Esophagus muscularis mucosa (tissue), 4 donors: Measurements from ENCODE around the gene GCNA. TPM values are rescaled to one million over a fixed set of nuclear protein-coding genes. Genes with fewer than 3 reads are reported as not detected.

Experiments
- DNase-seq: peaks from one replicate; pipeline ENCODE4 v3.0.0-alpha.2; 2017; ENCODE audit errors: extremely low spot score
- H3K27ac ChIP-seq, 4 donors: fragments of 200-600 bp; sonication (generic); replicated peaks in 1 of 4; 1 replicate in 3 of 4; 2 replicates in 1 of 4; pipeline ENCODE4 v1.5.1; 2016 to 2019; ENCODE audit warnings: mild to moderate bottlenecking in 1 of 4
- H3K27me3 ChIP-seq, 4 donors: fragments of 200-600 bp; sonication (generic); one replicate each; pipeline versions ENCODE4 v1.5.1 to v1.6.0; 2016 to 2019
- H3K36me3 ChIP-seq, 4 donors: fragments of 200-600 bp; sonication (generic); one replicate each; pipeline ENCODE4 v1.5.1; 2016 to 2019
- H3K4me1 ChIP-seq, 4 donors: fragments of 200-600 bp; sonication (generic); one replicate each; pipeline ENCODE4 v1.5.1; 2016 to 2019
- H3K4me3 ChIP-seq, 4 donors: fragments of 200-600 bp; sonication (generic); 1 replicate in 2 of 4; 2 replicates in 2 of 4; pipeline ENCODE4 v1.5.1; 2016 to 2019; ENCODE audit warnings: mild to moderate bottlenecking in 4 of 4, moderate library complexity in 1 of 4
- H3K9me3 ChIP-seq, 4 donors: fragments of 200-600 bp; sonication (generic); 1 replicate in 3 of 4; 2 replicates in 1 of 4; pipeline ENCODE4 v1.5.1; 2016 to 2019
- EP300 ChIP-seq: sonication (generic); formaldehyde crosslinking; IDR thresholded peaks from one replicate; pipeline ENCODE4 v1.6.1; 2017; ENCODE audit warnings: antibody characterized with exemption
- POLR2A ChIP-seq: fragments of 450-650 bp; IDR thresholded peaks from one replicate; pipeline ENCODE4 v1.6.1; 2017; ENCODE audit warnings: antibody characterized with exemption, moderate library complexity, mild to moderate bottlenecking, low read depth
- POLR2AphosphoS5 ChIP-seq, 2 donors: sonication (generic); formaldehyde crosslinking; IDR thresholded peaks; one replicate each; pipeline ENCODE4 v1.6.1; 2017; ENCODE audit warnings: antibody characterized with exemption in 2 of 2
- WGBS: methylation state at CpG from one replicate; pipeline ENCODE4 v1.1.5; 2018; 5-methylcytosine and 5-hydroxymethylcytosine counted together
- intact Hi-C: fragments of 100-400 bp; cut with DNase I; formaldehyde crosslinking; loops from one replicate; pipeline ENCODE4 v1.15.1; 2023
- total RNA-seq, 4 donors: library from RNA; depleted of rRNA; stranded (reverse); fragments of >200 nt; gene quantifications; one replicate each; pipeline versions ENCODE4 v1.1.0 to v1.2.1, GENCODE V29; 2016
- TF ChIP-seq, protein P1 (sequence below), 3 experiments: fragments of 200-600 bp in 2 of 3; fragments of 450-650 bp in 1 of 3; sonication (generic) in 2 of 3; IDR thresholded peaks; one replicate each; pipeline ENCODE4 v1.5.1; 2017 to 2019; ENCODE audit warnings: antibody characterized with exemption in 3 of 3, mild to moderate bottlenecking in 2 of 3, moderate library complexity in 1 of 3

GCNA gene
- total RNA-seq, 4 donors from 2014 or later: 0.65 to 2.9 (median 1.2) TPM

DNA sequence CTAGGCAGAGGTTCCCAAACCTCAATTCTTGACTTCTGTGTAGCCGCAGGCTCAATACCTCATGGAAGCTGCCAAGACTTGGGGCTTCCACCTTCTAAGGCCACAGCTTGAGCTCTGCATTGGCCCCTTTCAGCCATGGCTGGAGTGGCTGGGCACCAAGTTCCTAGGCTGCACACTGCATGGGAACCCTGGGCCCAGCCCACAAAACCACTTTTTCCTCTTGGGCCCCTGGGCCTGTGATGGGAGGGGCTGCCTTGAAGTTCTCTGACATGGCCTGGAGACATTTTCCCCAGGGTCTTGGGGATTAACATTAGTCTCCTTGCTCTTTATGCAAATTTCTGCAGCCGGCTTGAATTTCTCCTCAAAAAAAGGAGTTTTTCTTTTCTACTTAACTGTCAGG lies 75.1 kb downstream of the GCNA start:
- TF ChIP-seq, protein P1, sequence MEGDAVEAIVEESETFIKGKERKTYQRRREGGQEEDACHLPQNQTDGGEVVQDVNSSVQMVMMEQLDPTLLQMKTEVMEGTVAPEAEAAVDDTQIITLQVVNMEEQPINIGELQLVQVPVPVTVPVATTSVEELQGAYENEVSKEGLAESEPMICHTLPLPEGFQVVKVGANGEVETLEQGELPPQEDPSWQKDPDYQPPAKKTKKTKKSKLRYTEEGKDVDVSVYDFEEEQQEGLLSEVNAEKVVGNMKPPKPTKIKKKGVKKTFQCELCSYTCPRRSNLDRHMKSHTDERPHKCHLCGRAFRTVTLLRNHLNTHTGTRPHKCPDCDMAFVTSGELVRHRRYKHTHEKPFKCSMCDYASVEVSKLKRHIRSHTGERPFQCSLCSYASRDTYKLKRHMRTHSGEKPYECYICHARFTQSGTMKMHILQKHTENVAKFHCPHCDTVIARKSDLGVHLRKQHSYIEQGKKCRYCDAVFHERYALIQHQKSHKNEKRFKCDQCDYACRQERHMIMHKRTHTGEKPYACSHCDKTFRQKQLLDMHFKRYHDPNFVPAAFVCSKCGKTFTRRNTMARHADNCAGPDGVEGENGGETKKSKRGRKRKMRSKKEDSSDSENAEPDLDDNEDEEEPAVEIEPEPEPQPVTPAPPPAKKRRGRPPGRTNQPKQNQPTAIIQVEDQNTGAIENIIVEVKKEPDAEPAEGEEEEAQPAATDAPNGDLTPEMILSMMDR (IDR thresholded peaks at IDR 0.05): no peak
- TF ChIP-seq POLR2A (no peak), EP300 (no peak), POLR2AphosphoS5 (IDR thresholded peaks at IDR 0.05) (no peak)
- intact Hi-C loops: no loop called here
- no peak for DNase-seq
- Histone ChIP-seq H3K4me3 (no peak overlapping the region), H3K36me3 (no peaks in the 10 kb centered on the region), H3K27ac (no peak overlapping the region), H3K4me1 (no peaks in the 10 kb centered on the region), H3K9me3 (no peaks in the 10 kb centered on the region), H3K27me3 (no peaks in the 10 kb centered on the region)
- 90% methylated on average over 2 of the region's 2 CpGs for WGBS

DNA sequence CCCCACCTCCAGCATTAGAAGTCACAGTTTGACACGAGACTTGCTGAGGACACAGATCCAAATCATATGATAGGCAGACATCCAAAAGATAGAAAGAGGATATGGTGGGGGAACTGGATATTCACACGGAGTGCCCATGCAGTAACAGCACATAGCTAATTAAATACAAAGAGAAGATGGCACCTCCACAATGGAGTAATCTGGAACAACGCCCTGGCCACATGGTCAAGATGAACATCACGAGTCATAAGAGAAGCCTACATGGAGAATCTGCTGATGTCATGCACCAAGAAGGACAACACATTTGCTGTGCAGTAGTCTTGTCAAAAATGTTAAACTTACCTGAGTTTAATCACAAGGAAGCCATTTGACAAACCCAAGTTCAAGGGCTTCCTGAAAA lies 79.0 kb downstream of the GCNA start:
- Histone ChIP-seq H3K36me3 (no peaks in the 10 kb centered on the region), H3K27ac (no peak overlapping the region), H3K4me3 (no peak overlapping the region), H3K27me3 (no peaks in the 10 kb centered on the region), H3K9me3 (no peaks in the 10 kb centered on the region), H3K4me1 (no peaks in the 10 kb centered on the region)
- DNase-seq: no peak
- TF ChIP-seq, protein P1 (IDR thresholded peaks at IDR 0.05): no peak
- no peak for TF ChIP-seq POLR2A
- TF ChIP-seq POLR2AphosphoS5 (IDR thresholded peaks at IDR 0.05): no peak
- no peak for TF ChIP-seq EP300
- WGBS: 62% methylated on average over 4 of the region's 4 CpGs
- intact Hi-C loops: no loop called here

DNA sequence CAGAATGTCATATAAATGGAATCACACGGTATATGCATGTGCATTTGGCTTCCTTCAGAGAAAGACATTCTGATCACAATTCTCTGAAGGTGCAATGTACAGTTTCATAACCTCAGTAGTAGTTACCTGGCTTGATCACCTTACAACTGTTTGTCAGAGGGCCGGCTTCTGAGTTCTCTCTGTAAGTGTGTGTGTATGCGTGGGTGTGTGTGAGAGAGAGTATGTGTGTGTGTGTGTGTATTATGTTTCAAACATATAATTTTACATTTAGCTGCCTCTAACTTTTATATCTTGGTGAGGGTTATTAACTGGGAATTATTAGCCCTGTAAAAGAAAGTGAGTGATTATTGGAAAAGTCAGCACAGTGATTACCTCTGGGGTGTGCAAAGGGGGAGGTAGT lies 81.1 kb downstream of the GCNA start:
- TF ChIP-seq, protein P1 (IDR thresholded peaks at IDR 0.05): no peak
- TF ChIP-seq EP300 (no peak), POLR2AphosphoS5 (IDR thresholded peaks at IDR 0.05) (no peak), POLR2A (no peak)
- Histone ChIP-seq H3K36me3 (no peaks in the 10 kb centered on the region), H3K27ac (no peak overlapping the region), H3K9me3 (no peaks in the 10 kb centered on the region), H3K4me3 (no peak overlapping the region), H3K4me1 (no peaks in the 10 kb centered on the region), H3K27me3 (no peaks in the 10 kb centered on the region)
- 69% methylated on average over 3 of the region's 3 CpGs for WGBS
- DNase-seq: no peak
- intact Hi-C loops: no loop called here

DNA sequence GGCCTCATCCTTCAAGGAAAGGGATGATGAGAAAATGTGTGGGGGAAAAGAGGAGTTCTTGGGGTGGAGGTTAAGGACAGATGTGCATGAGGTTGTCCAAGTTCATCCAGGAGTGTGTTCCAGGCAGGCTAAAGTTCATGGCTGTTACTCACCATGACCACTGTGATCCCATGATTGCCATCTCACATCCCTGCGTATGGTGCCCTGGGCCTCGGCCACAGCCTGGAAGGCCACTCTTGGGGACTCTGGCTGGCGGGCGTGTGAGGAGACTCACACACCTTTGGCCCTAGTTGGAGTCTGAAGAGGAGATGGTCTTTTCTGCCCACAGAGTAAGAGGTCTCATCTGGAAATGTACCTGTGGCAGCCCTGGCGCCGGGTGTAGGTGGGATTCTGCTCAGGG lies 81.7 kb downstream of the GCNA start:
- 95% methylated on average over 4 of the region's 6 CpGs for WGBS

More for the DNA sequence above, 81.7 kb downstream of the GCNA start:
- DNase-seq: no peak
- Histone ChIP-seq H3K4me1 (no peaks in the 10 kb centered on the region), H3K27me3 (no peaks in the 10 kb centered on the region), H3K4me3 (no peak overlapping the region), H3K27ac (no peak overlapping the region), H3K9me3 (no peaks in the 10 kb centered on the region), H3K36me3 (no peaks in the 10 kb centered on the region)
- TF ChIP-seq, protein P1 (IDR thresholded peaks at IDR 0.05): no peak
- TF ChIP-seq POLR2A (no peak), EP300 (no peak), POLR2AphosphoS5 (IDR thresholded peaks at IDR 0.05) (no peak)
- intact Hi-C loops: no loop called here
